Right hindlimb (tissue), 1 donor: Measurements from ENCODE around the gene RASSF3.

ENCODE experiments used
- DNase-seq: peaks from one replicate; pipeline ENCODE4 v3.0.0-alpha.2; 2018

Gene RASSF3

GRCh38 chr12:64695550-64695949, 85.3 kb downstream of the RASSF3 start:
- DNase-seq: no peak

DNA sequence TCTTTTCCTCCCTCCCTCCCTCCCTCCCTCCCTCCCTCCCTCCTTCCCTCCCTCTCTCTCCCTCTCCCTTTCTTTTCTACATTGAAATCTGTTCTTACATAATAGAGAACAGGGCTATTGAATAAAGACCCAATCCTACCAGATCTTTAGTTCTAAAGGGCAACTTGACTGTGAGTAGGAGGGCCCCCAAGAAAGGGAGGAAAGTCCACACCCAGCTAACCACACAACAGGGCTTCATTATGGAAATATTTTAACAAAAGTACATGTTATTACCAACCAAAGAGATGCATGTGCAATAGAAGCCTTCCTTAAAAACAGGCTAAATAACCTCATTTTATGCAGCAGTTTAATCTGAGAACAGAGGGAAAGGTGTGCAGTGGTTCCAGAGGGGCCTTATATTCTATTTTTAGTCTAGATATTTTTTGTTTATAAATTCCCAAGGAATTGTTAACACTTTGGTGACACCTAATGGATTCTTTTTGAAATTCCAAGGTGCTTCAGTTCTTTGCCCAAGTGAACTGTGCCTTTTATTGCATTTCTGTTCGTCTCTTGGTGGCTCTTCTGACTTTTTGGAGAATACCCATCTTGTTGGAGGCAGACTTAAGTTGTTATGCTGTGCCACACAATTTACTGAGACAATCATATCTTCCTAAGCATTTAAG, 85.9 kb downstream of the RASSF3 start:
- DNase-seq: no peak

- DNase-seq: no peak
Observed at GRCh38 chr12:64699504-64700115, 89.3 kb downstream of the RASSF3 start.

DNA sequence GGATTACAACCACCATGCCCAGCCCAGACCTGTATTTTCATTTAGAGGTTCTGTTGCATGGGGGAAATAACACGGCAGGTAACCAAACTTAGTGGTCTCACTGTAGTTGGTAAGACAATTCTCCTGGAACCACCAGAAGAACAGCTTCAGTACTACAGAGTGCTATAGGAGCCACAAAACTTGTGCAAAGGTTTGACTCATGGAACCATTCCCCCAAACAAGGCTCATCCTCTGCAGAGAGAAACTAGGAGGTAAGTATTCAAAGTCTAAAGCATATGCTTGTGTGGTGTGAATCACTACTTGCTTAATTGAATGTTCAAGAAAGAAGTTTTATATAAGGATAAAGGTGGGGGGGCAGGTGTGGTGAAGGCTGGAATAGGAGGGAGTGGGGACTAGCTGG, 90.2 kb downstream of the RASSF3 start:
- no peak for DNase-seq

DNA sequence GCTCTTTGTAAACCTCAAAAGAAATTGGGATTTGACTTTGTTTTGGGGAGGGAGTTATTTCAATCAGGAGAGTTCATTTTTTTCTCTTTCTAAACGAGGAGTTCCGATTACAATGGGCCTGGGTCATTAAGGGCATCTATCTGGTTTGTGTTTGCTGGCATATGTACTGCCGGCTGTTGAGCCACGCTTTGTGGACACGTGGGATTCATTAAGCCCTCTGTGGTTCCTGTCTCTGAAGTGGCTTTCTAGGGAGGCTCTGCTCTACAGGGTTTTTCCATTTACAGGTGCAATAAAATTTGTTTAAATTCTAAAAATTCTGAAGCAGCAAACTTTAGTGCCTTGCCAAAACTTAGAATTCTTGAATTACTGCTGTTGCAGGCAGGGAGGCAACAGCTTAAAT, 91.0 kb downstream of the RASSF3 start:
- no peak for DNase-seq

DNA sequence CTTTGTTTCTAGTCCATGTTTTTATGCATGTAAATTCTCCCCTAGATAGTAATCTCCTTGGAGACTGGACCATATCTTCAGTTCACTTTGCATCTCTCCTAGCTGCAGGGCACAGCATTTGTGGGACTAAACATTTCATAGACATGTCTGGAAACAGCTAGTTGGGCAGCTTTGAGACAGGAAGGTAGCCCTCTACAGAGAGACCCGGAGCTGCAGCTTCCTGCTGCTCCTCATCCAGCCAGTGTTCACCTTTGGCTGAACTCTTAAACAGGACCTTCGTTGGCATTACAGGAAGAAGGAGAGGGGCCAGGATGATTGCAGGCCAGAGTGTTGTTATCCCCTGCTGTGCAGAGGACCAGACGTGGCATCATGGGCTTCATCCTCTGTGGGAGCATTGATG, 96.0 kb downstream of the RASSF3 start:
- peak; percentile 40 for DNase-seq

- peak; percentile 92 for DNase-seq
Observed at GRCh38 chr12:64706857-64707256, 96.6 kb downstream of the RASSF3 start.

GRCh38 chr12:64707362-64707761, 97.1 kb downstream of the RASSF3 start:
- no peak for DNase-seq

DNA sequence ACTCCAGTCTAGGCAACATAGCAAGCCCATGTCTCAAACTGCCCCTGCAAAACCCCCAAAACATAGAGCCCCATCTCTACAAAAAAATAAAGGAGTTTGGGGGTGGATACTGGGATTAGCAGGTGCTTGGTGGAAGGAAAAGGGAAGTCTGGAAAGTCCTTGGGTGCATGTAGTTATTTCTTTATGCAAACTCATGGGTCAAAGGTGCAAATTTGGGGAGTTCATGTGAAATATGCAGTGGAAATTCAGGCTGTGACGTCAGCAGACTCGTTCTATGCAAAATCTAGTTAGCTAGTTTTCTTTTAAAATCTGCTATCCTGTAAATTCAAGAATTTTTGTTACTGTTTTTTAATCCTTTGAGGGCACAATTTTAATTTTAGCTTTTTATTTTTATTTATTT, 97.6 kb downstream of the RASSF3 start:
- no peak for DNase-seq

- DNase-seq: no peak
Observed at GRCh38 chr12:64709429-64709828, 99.1 kb downstream of the RASSF3 start.

DNA sequence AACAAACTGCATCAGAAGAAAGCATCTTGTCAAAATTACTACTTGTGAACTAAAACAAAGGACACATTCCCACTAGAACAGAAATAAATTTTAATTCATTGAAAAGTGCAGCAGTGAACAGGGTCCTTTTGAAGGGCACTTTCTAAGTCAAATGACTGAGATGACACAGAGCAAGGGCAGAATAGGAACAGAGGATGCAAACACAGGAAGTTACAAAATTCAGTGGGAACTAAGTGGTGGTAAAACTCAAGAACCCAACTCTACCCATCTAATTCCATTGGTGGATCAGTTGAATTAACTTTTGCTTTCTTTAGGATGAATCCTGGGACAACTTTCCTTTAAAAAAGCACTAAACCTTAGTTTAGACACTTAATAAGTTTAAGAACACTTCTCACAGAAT, 103.1 kb downstream of the RASSF3 start:
- DNase-seq: no peak

- DNase-seq: no peak
Observed at GRCh38 chr12:64714551-64714968, 104.3 kb downstream of the RASSF3 start.

- DNase-seq: no peak
Observed at GRCh38 chr12:64716371-64716770, 106.1 kb downstream of the RASSF3 start.

- no peak for DNase-seq
Observed at GRCh38 chr12:64716839-64717455, 106.7 kb downstream of the RASSF3 start.

DNA sequence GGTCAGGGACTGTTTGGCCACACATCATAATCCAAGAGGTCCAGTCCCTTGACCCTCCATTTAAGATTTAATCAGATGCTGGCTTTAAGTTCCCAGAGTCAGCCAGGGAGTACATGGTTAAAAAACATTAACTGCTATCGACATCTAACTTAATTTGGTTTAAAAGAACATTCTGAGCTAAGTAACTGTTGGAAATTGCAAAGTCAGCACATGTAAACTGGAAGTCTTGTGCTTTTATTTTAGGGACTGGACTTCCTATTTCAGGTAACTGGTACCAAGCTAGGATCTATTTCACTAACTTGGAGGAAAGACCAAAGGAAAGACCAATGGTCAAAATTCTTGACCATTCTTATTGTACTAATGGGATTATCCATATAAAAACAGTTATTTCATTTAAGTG, 108.4 kb downstream of the RASSF3 start:
- no peak for DNase-seq

GRCh38 chr12:64720884-64721283, 110.6 kb downstream of the RASSF3 start:
- no peak for DNase-seq

DNA sequence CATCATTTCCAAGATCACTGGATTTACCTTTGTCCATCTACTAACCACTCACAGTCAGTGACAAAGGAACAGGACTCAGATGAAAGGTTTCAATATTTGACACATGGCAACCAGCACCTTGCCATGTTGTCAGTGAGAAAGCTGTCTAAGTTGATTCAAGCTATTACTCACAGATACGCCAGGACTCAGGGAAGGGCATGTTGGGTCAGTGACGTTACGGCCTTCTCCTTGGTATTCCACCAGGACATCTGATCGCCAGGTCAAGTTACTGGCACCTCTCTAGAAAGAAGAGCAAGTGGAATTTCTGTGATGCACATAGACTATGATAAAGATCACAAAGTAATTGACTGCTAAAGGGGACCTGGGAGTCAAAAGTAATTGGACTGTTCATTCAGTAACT, 112.5 kb downstream of the RASSF3 start:
- DNase-seq: no peak

DNA sequence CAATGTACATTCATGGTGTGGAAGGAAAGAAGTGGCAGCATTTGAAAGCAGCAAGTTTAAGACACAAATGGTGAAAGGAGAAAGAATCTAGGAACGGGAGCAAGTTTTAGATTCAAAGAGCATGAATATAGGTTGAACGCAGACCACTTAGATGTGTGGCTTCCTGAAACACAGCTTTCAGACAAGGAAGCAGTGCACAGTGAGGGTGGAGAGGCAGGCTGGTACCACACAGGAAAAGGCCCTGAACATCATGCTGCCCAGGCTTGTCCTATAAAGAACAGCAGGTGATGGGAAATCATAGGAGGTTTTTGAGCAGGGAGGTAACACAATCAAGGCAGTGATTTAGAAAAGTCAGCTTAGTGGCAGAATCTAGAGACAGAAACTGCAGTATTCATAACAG, 113.3 kb downstream of the RASSF3 start:
- no peak for DNase-seq

GRCh38 chr12:64724201-64724745, 114.0 kb downstream of the RASSF3 start:
- DNase-seq: no peak

DNA sequence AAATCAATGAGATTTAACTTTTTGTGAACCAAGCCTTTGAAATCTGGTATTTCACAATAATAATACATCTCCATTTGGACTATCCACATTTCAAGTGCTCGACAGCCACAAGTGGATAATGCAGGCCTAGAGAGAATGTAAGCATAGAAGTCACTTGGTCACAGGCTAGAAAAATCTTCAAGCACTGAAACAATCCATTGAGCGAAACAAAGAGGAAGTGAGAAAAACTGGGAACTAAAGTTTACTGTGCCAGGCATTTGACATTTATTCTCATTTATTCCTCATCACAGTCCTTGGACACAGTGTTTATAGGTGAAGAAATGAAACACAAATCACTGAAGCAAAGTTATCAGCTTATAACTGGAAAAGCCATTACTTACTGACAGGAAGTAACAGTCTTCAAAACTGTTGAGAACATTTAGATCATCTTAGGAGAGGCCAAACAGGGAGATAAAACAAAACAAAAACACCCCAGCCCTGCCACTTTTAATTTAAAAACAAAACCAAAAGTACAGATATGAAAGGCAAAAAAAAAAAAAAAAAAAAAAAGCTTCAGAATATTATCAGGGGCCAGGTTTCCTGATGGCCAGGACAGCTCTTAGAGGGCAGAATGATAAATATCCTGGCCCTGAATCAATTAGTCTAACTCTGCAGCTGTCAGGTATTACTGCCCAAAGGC, 119.8 kb downstream of the RASSF3 start:
- no peak for DNase-seq

- DNase-seq: no peak
Observed at GRCh38 chr12:64730588-64730969, 120.3 kb downstream of the RASSF3 start.

DNA sequence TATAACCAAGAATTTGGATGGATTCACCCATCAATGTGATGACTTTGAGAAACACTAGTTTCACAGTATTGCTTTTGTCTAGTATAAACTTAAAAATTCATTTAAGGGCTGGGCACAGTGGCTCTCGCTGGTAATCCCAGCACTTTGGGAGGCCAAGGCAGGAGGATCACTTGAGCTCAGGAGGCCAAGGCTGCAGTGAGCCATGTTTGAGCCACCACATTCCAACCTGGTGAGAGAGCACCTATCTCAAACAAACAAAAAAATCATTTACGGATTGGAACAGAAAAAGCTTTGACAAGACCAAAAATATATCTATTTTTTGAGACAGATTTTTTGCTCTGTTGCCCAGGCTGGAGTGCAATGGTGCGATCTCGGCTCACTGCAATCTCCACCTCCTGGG, 121.4 kb downstream of the RASSF3 start:
- no peak for DNase-seq

- peak; percentile 35 for DNase-seq
Observed at GRCh38 chr12:64733857-64734256, 123.6 kb downstream of the RASSF3 start.

DNA sequence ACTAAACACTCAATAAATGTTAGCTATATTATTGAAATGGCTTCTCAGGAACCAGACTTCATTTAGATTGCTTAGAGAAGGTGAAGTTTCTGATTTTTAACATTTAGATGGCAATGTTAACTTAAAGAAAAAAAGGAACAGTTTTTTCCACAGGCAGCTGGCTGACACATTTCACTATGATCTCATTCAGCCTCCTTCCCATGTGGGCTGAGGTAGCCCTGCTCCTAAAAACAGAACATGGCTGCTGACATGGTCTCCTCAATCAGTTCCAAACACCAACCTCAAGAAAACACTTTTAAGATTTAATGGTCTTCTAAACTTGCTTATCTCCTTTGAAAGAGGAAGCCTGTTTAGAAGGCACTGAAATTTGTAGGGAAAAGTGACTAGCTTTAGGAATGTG, 125.1 kb downstream of the RASSF3 start:
- no peak for DNase-seq
